Activated T-cell treated with anti-CD3 and anti-CD28 coated beads, Interleukin-2, amount 50 U/mL, for 48 hours (primary cell): ENCODE results near the gene PCED1B.
"Not testable (repeated sequence)": the region's sequence is repeated elsewhere in the genome, so short reads cannot be mapped to it uniquely, and the experiment has no call there.

Experiments
- DNase-seq, 2 experiments: peaks; one replicate each; pipeline ENCODE4 v3.0.0-alpha.2; 2020

The PCED1B gene, protein sequence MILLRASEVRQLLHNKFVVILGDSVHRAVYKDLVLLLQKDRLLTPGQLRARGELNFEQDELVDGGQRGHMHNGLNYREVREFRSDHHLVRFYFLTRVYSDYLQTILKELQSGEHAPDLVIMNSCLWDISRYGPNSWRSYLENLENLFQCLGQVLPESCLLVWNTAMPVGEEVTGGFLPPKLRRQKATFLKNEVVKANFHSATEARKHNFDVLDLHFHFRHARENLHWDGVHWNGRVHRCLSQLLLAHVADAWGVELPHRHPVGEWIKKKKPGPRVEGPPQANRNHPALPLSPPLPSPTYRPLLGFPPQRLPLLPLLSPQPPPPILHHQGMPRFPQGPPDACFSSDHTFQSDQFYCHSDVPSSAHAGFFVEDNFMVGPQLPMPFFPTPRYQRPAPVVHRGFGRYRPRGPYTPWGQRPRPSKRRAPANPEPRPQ

DNA sequence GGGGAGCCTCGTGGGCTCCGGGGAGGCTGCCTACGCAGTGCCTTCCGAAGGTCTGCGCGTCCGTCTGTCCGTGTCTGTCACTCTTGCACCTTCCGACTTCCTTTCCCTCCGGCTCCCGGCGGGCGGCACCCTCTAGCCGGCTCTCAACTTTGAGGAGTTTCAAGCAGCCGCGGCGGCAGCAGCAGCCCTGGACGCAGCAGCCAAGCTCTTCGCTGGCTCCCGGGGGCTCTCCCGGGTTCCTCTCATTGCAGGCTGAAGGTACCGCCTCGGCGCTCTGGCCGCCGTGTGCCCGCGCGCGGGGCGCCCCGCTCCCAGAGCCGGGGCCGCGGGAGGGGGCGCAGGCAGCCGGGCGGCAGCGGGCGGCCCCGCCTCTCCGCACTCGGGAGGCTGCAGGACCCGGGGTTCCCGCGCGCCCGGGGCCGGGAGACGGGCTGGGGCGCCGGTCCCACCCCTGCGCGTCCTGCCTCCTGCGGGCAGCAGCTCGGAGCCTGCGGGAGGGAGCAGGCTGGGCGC lies at the start of gene PCED1B, which contains the start of gene AMIGO2:
Gene PCED1B, plus strand, starts transcription at position 154 of the 513 bp plus-strand sequence. CDS start 155,443 bp downstream, outside the sequence.
Gene AMIGO2, minus strand, starts transcription at position 492 of the 513 bp plus-strand sequence. CDS start 957 bp downstream, outside the sequence.
- peak; percentile 81 to 83 for DNase-seq

DNA sequence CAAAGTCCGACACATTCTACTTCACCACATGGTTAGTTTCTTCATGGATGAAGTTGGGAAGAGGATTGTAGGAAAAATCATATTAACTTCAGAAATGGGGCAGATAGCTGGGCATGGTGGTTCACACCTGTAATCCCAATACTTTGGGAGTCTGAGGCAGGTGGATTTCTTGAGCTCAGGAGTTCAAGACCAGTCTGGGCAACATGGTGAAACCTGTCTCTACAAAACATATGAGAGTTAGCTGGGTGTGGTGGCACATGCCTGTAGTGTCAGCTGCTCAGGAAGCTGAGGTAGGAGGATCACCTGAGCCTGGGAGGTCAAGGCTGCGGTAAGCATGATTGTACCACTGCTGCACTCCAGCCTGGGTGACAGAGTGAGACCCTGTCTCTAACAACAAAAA lies 49.5 kb upstream of the PCED1B start:
- no peak for DNase-seq

DNA sequence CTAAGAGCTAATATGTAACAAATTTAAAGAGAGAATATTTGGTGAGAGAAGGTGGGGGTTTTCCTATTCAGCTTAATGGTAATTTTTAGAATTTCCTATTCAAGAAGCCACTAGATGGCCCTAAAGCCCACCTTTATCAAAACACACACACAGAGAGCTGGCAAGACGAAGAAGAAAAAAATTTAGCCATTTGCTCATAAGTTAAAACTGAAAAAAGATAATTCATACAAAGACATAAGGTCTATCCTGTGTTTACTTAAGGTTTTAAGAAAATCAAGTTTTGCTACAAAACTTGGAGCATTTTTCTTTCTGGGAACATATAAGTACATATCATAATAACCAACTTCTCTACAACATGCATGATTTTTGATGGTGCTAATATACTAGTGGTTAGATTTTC lies 46.8 kb upstream of the PCED1B start:
- no peak for DNase-seq

DNA sequence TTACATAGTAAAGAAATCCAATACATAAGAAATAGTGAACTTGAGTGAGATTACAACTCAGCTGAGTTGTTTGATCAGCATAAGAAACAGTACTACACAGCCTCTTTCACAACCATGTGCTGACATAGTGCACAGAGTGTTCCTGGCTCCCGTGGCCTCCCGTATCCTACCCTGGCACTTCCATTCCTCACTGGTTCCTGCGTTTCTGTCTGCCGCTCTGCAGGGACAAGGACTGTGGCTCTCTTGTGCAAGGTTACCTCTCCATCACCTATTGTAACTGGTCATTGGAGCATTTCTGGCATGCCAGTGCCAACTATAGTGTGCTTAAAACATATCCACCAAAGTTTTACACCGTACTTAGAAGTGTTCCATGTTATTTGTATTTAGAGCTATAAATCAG lies 46.3 kb upstream of the PCED1B start:
- peak; percentile 23 for DNase-seq

- DNase-seq, result no peak
Measured at GRCh38 chr12:47033789-47034555, 45.4 kb upstream of the PCED1B start.

- no peak for DNase-seq
Measured at GRCh38 chr12:47034661-47035060, 44.8 kb upstream of the PCED1B start.

- DNase-seq, result no peak
Measured at GRCh38 chr12:47035484-47035883, 43.9 kb upstream of the PCED1B start.

DNA sequence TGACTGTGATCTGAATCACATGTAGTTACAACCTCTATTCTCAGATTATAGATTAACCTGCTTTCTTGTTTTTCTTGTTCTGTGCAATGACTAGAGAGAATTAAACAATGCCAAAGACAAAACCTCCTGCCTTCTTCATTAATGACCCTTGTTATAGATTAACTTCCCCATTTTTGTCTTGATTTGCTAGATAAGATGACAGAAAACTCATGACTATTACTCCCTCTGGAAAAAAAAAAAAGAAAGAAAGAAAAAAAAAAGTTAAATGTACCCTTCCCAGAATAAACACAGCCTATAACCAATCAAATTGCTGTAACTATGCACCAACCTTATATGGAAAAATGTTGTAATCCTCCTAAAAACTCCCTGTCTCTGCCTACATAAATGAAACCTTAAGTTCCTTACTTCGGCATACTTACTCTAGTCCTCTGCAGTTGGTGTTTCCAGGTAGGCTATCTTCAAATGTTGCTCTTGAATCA lies 41.1 kb upstream of the PCED1B start:
- DNase-seq, result no peak

DNA sequence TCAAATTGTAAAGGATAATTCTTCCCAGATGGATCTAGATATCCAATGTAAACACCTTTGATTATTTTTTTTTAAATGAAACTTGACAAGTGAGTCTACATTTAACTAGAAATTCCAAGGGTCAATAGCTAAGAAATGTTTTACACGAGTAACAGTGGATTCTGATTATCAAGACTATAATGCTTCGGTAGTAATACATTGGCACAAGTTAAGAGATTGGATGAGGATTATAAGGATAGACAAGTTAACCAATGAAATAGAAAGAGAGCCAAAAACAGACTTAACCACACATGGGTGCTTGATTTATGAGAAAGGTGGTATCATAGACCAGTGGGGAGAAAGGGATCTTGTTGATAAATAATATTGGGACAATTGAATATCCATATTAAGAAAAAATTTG lies 40.3 kb upstream of the PCED1B start:
- DNase-seq, result no peak

DNA sequence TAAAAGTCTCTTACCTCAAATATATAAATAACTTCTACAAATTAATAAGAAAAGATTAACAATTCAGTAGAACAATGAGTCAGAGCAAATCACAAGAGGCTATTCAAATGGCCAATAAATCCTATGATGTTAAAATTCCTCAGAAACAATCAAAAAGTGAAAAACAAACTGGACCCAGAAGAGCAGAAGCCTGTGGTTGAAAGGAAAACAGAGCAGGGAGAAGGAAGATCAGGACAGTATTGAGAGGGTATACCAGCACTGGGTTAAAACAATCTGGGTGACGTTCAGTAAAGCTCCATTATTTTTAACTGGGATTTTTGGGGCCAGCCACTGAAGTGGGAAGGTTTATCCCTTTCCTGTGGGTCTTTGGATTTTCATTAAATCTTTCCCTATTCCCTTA lies 39.7 kb upstream of the PCED1B start:
- no peak for DNase-seq

GRCh38 chr12:47041327-47041726 lies 38.1 kb upstream of the PCED1B start:
- DNase-seq, result no peak

- no peak for DNase-seq
Measured at GRCh38 chr12:47048541-47048940, 30.9 kb upstream of the PCED1B start.

DNA sequence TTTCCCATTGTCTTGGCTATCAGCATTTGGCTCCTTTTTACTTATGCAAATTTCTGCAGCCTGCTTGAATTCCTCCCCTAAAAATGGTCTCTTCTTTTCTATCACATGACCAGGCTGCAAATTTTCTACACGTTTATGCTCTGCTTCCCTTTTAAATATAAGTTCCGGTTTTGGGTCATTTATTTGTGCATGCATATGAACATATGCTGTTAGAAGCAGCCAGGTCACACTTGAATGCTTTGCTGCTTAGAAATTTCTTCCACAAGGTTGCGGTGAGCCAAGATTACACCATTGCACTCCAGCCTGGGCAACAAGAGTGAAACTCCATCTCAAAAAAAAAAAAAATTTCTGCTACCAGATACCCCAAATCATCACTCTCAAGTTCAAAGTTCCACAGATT lies 28.1 kb upstream of the PCED1B start:
- not testable (repeated sequence) for DNase-seq

DNA sequence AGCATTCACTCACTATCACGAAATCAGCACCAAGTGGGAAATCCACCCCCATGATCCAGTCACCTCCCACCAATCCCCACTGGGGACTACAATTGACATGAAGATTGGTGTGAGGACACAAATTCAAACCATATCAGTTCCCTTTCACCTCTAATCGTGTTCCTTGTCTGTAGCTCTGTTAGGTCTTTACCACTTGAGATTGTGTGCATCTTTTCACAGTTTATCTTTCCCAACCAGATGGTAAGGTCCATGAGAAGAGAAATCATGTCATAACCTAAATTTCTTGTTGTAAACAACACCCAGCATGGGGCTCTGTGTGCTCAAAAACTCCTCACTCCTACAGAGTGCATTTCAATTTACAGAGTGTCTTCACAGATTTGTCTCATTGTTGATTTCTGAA lies 27.1 kb upstream of the PCED1B start:
- no peak for DNase-seq

- DNase-seq, result no peak
Measured at GRCh38 chr12:47053961-47054360, 25.5 kb upstream of the PCED1B start.

- no peak for DNase-seq
Measured at GRCh38 chr12:47054659-47055058, 24.8 kb upstream of the PCED1B start.

DNA sequence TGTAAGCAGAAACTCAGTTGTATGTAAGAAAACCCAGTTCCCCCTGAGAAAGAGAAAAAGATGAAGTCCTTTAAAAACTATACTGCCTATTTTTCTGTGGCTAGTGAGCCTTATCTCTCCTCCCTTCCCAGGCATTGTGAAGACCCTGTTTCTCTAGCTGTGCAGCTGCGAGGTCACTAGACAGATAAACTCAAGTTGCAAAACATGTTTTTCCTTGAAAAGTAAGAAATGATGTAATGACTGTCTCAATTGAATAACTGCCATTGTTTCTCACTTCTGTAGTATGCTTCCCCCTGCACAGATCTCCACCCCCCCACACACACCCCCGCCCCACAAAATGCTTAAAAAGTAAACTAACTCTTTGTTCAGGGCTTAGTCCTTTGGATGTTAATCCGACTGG lies 23.6 kb upstream of the PCED1B start:
- DNase-seq, result not testable (repeated sequence)

- not testable (repeated sequence) for DNase-seq
Measured at GRCh38 chr12:47056944-47057343, 22.5 kb upstream of the PCED1B start.

DNA sequence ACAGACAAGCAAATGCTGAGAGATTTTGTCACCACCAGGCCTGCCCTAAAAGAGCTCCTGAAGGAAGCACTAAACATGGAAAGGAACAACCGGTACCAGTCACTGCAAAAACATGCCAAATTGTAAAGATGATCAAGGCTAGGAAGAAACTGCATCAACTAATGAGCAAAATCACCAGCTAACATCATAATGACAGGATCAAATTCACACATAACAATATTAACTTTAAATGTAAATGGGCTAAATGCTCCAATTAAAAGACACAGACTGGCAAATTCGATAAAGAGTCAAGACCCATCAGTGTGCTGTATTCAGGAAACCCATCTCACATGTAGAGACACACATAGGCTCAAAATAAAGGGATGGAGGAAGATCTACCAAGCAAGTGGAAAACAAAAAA lies 20.8 kb upstream of the PCED1B start:
- not testable (repeated sequence) for DNase-seq

- DNase-seq, result no peak
Measured at GRCh38 chr12:47065546-47065945, 13.9 kb upstream of the PCED1B start.

- DNase-seq, result no peak
Measured at GRCh38 chr12:47066278-47067025, 13.0 kb upstream of the PCED1B start.

GRCh38 chr12:47067176-47067575 lies 12.2 kb upstream of the PCED1B start:
- DNase-seq, result peak; percentile 47 to 55
